HPDE6-E6E7 (cell line): Measurements from ENCODE around the gene FAM204A.

ENCODE experiments used
- DNase-seq: peaks from one replicate; pipeline ENCODE4 v3.0.0; 2011; ENCODE audit warnings: missing footprints; ENCODE audit errors: extremely low spot score

The FAM204A gene

DNA sequence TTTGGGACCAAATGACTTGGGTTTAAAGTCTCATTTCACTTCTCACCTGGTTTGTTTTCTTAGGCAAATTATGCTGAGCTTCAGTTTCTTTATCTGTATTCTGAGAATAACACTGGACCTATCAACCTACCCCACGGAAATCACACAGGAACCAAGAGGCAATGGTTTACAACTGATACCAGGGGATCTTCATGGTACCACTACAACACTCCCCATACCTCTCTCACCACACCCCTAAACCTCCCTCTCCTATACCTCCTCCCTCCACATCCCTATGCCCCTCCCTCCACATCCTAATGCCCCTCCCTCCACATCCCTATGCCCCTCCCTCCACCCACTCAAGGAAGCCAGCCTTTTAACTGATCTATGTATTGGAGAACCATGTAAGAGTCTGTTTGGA lies 9.9 kb downstream of the FAM204A start:
- no peak for DNase-seq

GRCh38 chr10:118330295-118331076 lies 11.6 kb downstream of the FAM204A start:
- no peak for DNase-seq

GRCh38 chr10:118324140-118324539 lies 18.0 kb downstream of the FAM204A start:
- DNase-seq, result no peak

DNA sequence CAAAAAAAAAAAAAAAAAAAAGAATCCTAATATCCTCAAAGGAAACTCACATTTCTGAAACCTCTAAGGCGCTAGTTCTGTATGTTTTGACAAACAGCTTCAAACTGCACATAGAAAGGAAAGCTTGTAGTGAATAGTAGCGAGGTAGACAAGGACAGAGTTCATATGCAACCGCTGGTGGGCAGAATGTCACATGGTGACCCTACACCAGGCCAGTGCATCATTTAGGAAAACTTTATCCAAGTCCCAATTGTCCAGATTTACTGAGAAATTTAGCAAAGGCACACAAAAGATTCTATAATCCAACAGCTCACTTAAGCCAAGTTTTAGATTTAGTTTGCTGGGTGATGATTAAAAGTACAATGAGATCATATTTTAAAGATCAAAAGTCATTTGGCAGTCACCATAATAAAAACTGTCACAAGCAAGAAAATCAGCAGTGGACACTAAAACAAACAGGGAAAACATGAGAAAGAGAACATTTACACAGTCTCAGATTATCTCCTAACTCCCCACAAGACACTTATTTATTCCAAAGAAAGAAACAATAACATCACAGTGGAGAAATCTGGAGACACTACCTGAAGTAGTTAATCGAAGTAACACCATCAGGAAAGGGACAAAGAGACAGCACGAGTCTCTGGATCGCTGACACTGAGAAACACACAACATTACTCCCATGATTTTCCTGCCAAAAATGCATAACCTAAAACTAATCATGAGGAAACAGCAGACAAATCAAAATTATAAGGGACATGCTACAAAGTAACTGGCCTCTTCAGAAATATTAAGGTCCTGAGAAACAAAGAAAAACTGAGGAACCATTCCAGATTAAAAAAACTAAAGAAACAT lies 20.2 kb downstream of the FAM204A start:
- DNase-seq, result no peak

- no peak for DNase-seq
Observed at GRCh38 chr10:118315629-118316028, 26.5 kb downstream of the FAM204A start.

GRCh38 chr10:118314882-118315281 lies 27.2 kb downstream of the FAM204A start:
- no peak for DNase-seq

DNA sequence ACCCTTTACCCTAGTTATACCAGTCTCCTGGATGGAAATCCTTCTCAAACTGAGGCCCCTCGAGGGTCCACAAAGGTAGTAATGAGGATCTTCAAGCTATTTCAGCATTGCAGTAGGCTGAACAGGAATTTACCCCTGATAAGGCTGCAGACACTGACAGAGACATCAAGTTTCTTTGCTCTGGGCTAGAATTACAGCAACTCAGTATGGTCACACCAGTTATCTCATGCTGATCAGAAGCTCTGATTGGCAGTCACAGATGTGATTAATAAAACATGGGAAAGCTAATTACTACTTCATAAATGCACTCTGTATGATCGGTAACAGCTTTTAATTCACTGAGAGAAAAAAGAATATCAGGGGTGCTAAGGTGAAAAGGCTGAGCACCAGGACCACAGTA lies 30.6 kb downstream of the FAM204A start:
- DNase-seq, result no peak

GRCh38 chr10:118310822-118311221 lies 31.3 kb downstream of the FAM204A start:
- no peak for DNase-seq

- DNase-seq, result no peak
Observed at GRCh38 chr10:118309911-118310310, 32.2 kb downstream of the FAM204A start.

GRCh38 chr10:118308664-118309063 lies 33.5 kb downstream of the FAM204A start:
- DNase-seq, result no peak

DNA sequence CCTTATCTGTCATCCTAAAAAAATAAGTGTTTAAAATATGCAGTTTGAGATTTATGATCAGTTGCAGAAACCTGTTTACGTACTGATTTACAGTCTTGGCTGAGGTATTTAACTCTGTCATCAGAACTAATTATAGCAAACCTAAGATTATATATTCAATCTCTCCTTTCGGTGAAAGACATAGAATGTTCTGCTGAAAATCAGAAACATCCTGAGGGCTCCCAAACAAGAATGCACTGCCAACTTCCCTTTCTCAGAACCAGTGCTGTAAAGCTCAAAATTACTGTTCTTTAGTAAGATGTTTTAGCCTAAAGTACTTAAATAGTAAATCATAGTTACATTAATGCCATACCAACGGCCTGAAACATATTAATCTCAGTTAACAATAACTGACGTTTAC lies 34.3 kb downstream of the FAM204A start:
- no peak for DNase-seq

GRCh38 chr10:118307220-118307619 lies 34.9 kb downstream of the FAM204A start:
- DNase-seq, result no peak

GRCh38 chr10:118305730-118306129 lies 36.4 kb downstream of the FAM204A start:
- no peak for DNase-seq

DNA sequence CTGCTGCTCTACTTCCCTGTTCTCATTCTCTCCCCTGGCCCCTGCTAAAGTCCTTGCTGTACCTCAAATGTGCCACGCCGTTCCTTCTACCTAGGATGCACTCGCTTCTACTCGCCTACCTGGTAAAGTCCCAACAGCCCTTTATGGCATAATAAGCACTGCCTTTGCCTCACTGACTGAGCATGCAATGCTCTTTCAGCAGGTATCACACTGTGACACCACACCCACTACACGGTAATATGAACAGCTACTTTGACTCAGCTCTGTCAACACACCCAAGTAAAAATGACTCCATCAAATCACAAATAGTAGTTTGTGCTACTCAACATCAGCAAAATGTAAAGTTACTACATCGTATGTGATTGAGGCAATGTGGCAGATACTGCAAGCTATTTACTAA lies 37.6 kb downstream of the FAM204A start:
- no peak for DNase-seq

GRCh38 chr10:118301211-118301610 lies 40.9 kb downstream of the FAM204A start:
- DNase-seq, result no peak

DNA sequence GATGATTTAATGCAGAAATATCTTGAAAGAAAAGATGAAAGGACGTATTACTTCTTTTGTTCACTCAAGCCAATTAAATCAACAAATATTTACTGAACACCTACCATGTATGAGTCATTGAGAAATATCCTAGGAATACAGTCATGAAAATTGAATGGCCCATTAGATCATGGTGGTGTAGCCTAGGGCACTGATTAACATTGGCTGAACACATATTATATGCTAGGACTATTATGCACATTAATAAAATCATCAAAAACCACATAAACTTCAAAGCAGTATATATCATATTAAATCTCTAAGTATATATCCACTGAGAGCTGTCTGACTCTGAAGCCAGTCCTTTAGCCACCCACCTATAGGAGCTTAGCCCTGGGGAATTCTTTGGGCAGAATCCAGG lies 41.8 kb downstream of the FAM204A start:
- DNase-seq, result no peak

GRCh38 chr10:118298787-118299186 lies 43.3 kb downstream of the FAM204A start:
- DNase-seq, result no peak

DNA sequence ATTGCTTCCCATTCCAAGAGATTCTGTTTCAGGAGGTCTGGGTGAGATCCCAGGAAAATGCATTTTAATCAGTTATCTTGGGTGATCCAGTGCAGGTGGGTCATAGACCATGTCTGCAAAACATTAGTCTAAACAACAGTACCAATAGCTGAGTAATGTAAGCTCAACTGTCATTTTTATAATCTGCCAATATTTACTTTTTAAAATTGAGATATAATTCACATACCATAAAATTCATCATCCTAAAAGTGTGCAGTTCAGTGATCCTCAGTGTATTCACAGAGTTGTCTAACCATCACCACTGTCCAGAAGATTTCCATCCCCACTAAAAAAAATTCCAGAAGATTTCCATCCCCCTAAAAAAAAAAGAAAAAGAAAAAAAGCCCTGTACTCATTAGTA lies 51.0 kb downstream of the FAM204A start:
- DNase-seq, result no peak

- peak; percentile 27 for DNase-seq
Observed at GRCh38 chr10:118290471-118290995, 51.6 kb downstream of the FAM204A start.

DNA sequence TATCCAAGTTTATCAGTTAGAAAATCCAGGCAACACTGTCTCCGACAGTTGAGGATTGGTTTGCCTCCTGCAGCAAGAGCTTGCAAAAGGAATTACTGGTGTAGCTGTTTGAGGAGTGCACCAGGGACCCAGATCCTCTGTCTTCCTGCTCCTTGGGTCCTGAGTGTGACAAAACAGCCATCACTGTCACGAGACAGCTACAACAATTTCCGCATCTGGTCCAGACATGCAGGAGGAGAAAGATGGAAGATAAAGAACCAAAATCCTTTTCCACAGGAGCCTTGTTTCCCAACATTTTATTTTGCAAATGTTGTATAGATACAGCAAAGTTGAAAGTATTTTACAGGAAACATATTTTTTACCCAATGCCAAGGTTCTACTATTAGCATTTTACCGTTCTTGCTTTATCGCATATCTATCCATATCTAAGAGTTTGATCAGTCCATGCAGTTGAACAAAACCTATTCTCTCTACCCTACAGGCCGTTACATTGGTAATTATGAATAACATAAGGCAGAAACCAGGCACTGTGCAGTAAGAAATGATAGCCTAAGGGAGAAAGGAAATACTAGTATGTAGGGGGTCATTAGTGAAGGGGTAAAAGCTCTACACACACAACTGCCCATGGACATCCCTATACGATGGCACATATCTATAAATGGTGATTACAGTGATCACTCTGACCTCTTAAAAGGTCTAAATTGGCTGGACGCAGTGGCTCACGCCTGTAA lies 54.9 kb downstream of the FAM204A start:
- no peak for DNase-seq

DNA sequence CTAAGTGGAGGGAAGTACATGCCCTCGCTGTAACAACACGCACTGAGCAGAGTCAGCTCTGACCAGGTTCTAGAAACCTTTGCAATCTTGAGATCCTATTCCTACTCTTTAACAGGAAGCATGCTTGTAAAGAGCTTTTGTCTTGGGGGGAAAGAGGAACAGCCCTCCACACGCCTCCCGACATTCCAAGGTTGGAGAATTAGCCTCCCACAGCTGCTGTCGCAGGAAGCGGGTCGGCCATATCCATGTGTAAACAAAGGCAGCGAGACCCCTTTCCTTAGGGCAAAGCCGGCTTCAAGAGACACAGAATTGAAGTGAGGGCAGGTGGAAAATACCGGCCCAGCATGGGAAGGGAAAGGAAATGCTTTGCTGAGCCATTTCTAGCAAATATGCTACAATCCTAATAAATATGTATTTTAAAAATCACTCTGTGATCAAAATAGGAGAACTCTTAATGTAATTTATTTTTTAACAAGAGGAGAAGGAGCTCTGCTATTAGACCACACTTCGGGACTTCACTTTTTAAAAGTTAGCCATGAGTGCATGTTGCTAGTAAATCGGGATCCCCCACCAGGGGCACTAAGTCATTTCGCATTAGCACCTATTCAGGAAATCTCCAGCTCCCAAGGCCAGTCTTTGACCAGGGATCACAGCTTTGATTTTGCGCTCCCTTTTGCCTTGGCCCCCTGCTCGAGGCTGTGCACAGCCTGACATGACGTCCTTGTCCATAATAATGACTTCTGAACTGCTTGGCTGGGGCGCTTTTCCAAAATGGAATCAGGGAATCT lies 55.9 kb downstream of the FAM204A start:
- no peak for DNase-seq
